HepG2 (cell line): ENCODE measurements around the gene FKBP8. TPM values are rescaled to one million over a fixed set of nuclear protein-coding genes. Genes with fewer than 3 reads are reported as not detected.

Experiments
- BRCA1 ChIP-seq: sonication (generic); formaldehyde crosslinking; IDR thresholded peaks from 2 replicates; pipeline ENCODE4 v1.4.0; 2020; ENCODE audit warnings: missing genetic modification reagents
- GATAD1 ChIP-seq: IDR thresholded peaks from 2 replicates; pipeline ENCODE4 v1.6.1; 2016; ENCODE audit warnings: missing genetic modification reagents, missing compliant biosample characterization
- IRF9 ChIP-seq: sonication (generic); formaldehyde crosslinking; IDR thresholded peaks from 2 replicates; pipeline ENCODE4 v1.8.0; 2022; ENCODE audit warnings: missing genetic modification reagents, mild to moderate bottlenecking, borderline replicate concordance
- RFXANK ChIP-seq: IDR thresholded peaks from 2 replicates; pipeline ENCODE4 v1.6.1; 2016
- SOX6 ChIP-seq, 2 experiments: fragments of 450-650 bp in 1 of 2; sonication (generic) in 1 of 2; formaldehyde crosslinking in 1 of 2; IDR thresholded peaks; 2 replicates each; pipeline versions ENCODE4 v1.4.0 to v1.6.1; 2017 to 2020; ENCODE audit warnings: antibody characterized with exemption in 1 of 2, mild to moderate bottlenecking in 1 of 2, missing genetic modification reagents in 1 of 2
- TFDP2 ChIP-seq: sonication (generic); formaldehyde crosslinking; IDR thresholded peaks from 2 replicates; pipeline ENCODE4 v1.4.0; 2020; ENCODE audit warnings: missing genetic modification reagents
- TGIF2 ChIP-seq: IDR thresholded peaks from 2 replicates; pipeline ENCODE4 v1.6.1; 2016; ENCODE audit warnings: control low read depth, missing compliant biosample characterization
- ZBTB10 ChIP-seq: sonication (generic); formaldehyde crosslinking; IDR thresholded peaks from 2 replicates; pipeline ENCODE4 v1.4.0; 2020; ENCODE audit warnings: missing genetic modification reagents, borderline replicate concordance
- ZBTB2 ChIP-seq: sonication (generic); formaldehyde crosslinking; IDR thresholded peaks from 2 replicates; pipeline ENCODE4 v1.8.0; 2022; ENCODE audit warnings: low read depth, missing genetic modification reagents
- ZFX ChIP-seq: sonication (generic); formaldehyde crosslinking; IDR thresholded peaks from 2 replicates; pipeline ENCODE4 v1.4.0; 2020; ENCODE audit warnings: mild to moderate bottlenecking, low read depth, missing genetic modification reagents, moderate library complexity
- ZMYM3 ChIP-seq: sonication (generic); formaldehyde crosslinking; IDR thresholded peaks from 2 replicates; pipeline ENCODE4 v1.5.1; 2020; ENCODE audit warnings: mild to moderate bottlenecking, missing genetic modification reagents
- ZNF563 ChIP-seq: sonication (generic); formaldehyde crosslinking; IDR thresholded peaks from 2 replicates; pipeline ENCODE4 v1.8.0; 2022; ENCODE audit warnings: mild to moderate bottlenecking, moderate library complexity, missing genetic modification reagents
- ZNF574 ChIP-seq: sonication (generic); formaldehyde crosslinking; IDR thresholded peaks from 2 replicates; pipeline ENCODE4 v1.4.0; 2020; ENCODE audit warnings: missing genetic modification reagents
- ZNF616 ChIP-seq: sonication (generic); formaldehyde crosslinking; IDR thresholded peaks from 2 replicates; pipeline ENCODE4 v1.5.0; 2020; ENCODE audit warnings: low read depth, mild to moderate bottlenecking, missing genetic modification reagents
- ZNF768 ChIP-seq: sonication (generic); formaldehyde crosslinking; IDR thresholded peaks from 2 replicates; pipeline ENCODE4 v1.4.0; 2020; ENCODE audit warnings: missing genetic modification reagents
- ZNF83 ChIP-seq: sonication (generic); formaldehyde crosslinking; IDR thresholded peaks from 2 replicates; pipeline ENCODE4 v1.4.0; 2020; ENCODE audit warnings: missing genetic modification reagents, mild to moderate bottlenecking, borderline replicate concordance
- ZNF841 ChIP-seq: sonication (generic); formaldehyde crosslinking; IDR thresholded peaks from 2 replicates; pipeline ENCODE4 v1.8.1; 2023; ENCODE audit warnings: missing genetic modification reagents, borderline replicate concordance
- ZSCAN21 ChIP-seq: sonication (generic); formaldehyde crosslinking; IDR thresholded peaks from 2 replicates; pipeline ENCODE4 v1.8.0; 2022; ENCODE audit warnings: mild to moderate bottlenecking, missing genetic modification reagents, moderate library complexity, borderline replicate concordance
- polyA plus RNA-seq, 8 experiments: library from polyadenylated mRNA; depleted of rRNA in 3 of 8; stranded (reverse) in 7 of 8; unstranded in 1 of 8; fragments of >200 nt; fragmentation: Illumina TruSeq in 4 of 8; extraction: Trizol in 4 of 8; gene quantifications; 2 replicates each; pipeline versions ENCODE4 v1.2.1 to v1.2.3, GENCODE V29; 2011 to 2016; ENCODE audit warnings: low read depth in 4 of 8, missing spikeins in 1 of 8, mixed read lengths in 1 of 8; ENCODE audit not compliant: insufficient read depth in 1 of 8
- total RNA-seq, 5 experiments: library from RNA; depleted of rRNA; stranded (reverse); fragments of >200 nt; fragmentation: Illumina TruSeq; extraction: Trizol; gene quantifications; 2 replicates each; pipeline ENCODE4 v1.2.3, GENCODE V29; 2016; ENCODE audit warnings: low read depth in 1 of 5

Gene FKBP8
- total and polyA plus RNA-seq, 2 of the 13 experiments (the other 11 are each of a cell fraction or from before 2014, with no cell fraction given) = 81.7 to 93.9 TPM

GRCh38 chr19:18557411-18558201 is 14.2 kb upstream of the FKBP8 start, which contains the start of gene KXD1 (continued):
- peak; percentile 83 for TF ChIP-seq TFDP2 (CRISPR knock-in tag)
- peak; percentile 20; the same call in 1 of the 2 replicates for TF ChIP-seq ZNF83 (CRISPR knock-in tag)
- no peak for TF ChIP-seq ZNF616
- no peak for TF ChIP-seq ZSCAN21 (CRISPR knock-in tag)
- TF ChIP-seq IRF9 = 0 out of 2 replicates have a peak, but pooled peaks have one; percentile 24
- no peak for TF ChIP-seq ZBTB10 (CRISPR knock-in tag)
- TF ChIP-seq SOX6 (IDR thresholded peaks at IDR 0.05) = no peak
- TF ChIP-seq SOX6 (CRISPR knock-in tag; IDR thresholded peaks at IDR 0.05) = peak; percentile 26; the same call in 1 of the 2 replicates
- peak; percentile 16; the same call in 1 of the 2 replicates for TF ChIP-seq ZNF768 (CRISPR knock-in tag)
- TF ChIP-seq ZNF841 (CRISPR knock-in tag) = no peak
- TF ChIP-seq RFXANK (CRISPR knock-in tag) = peak; percentile 48; the same call in 1 of the 2 replicates
- peak; percentile 41; the same call in 1 of the 2 replicates for TF ChIP-seq TGIF2 (CRISPR knock-in tag)
- TF ChIP-seq ZNF563 (CRISPR knock-in tag) = peak; percentile 74; the same call in 1 of the 2 replicates
- TF ChIP-seq BRCA1 (CRISPR knock-in tag) = no peak
- TF ChIP-seq ZFX (CRISPR knock-in tag) = peak; percentile 83
- peak; percentile 74 for TF ChIP-seq ZNF574
- peak; percentile 80 for TF ChIP-seq ZBTB2 (CRISPR knock-in tag)
- peak; percentile 100 for TF ChIP-seq ZMYM3 (CRISPR knock-in tag)
- peak; percentile 87 for TF ChIP-seq GATAD1 (CRISPR knock-in tag)
